H9 (cell line): ENCODE measurements around the gene BRF1. TPM values are rescaled to one million over a fixed set of nuclear protein-coding genes. Genes with fewer than 3 reads are reported as not detected.

ENCODE experiments used
- DNase-seq: peaks from one replicate; pipeline ENCODE4 v3.0.0-alpha.2; 2017
- H2AFZ ChIP-seq: one replicate; pipeline ENCODE4 v1.6.1; 2013; ENCODE audit warnings: mild to moderate bottlenecking, low read length, control low read depth, moderate library complexity
- H2AK5ac ChIP-seq: 2 replicates; pipeline ENCODE4 v1.6.1; 2013; ENCODE audit warnings: low read length, control low read depth, mixed read lengths; ENCODE audit not compliant: insufficient read length
- H2BK120ac ChIP-seq: one replicate; pipeline ENCODE4 v1.6.1; 2013; ENCODE audit warnings: low read depth, mild to moderate bottlenecking, low read length, control low read depth, inconsistent platforms; ENCODE audit not compliant: poor library complexity, severe bottlenecking
- H2BK12ac ChIP-seq: 2 replicates; pipeline ENCODE4 v1.6.1; 2013; ENCODE audit warnings: low read length, control low read depth, mixed read lengths, low read depth; ENCODE audit not compliant: insufficient read length
- H2BK15ac ChIP-seq: 2 replicates; pipeline ENCODE4 v1.6.1; 2013; ENCODE audit warnings: low read depth, low read length, control low read depth
- H2BK20ac ChIP-seq: one replicate; pipeline ENCODE4 v1.6.1; 2013; ENCODE audit warnings: low read depth, mild to moderate bottlenecking, low read length, control low read depth, inconsistent platforms; ENCODE audit not compliant: poor library complexity, severe bottlenecking
- H2BK5ac ChIP-seq: 2 replicates; pipeline ENCODE4 v1.6.1; 2013; ENCODE audit warnings: low read length, control low read depth, mixed read lengths; ENCODE audit not compliant: insufficient read length
- H3K14ac ChIP-seq: 2 replicates; pipeline ENCODE4 v1.6.1; 2013; ENCODE audit warnings: low read length, control low read depth; ENCODE audit not compliant: insufficient read depth
- H3K18ac ChIP-seq: 2 replicates; pipeline ENCODE4 v1.6.1; 2013; ENCODE audit warnings: low read depth, mild to moderate bottlenecking, mixed read lengths, low read length, control low read depth; ENCODE audit not compliant: insufficient read length
- H3K23ac ChIP-seq: 2 replicates; pipeline ENCODE4 v1.6.1; 2013; ENCODE audit warnings: low read length, control low read depth, mixed read lengths, low read depth; ENCODE audit not compliant: insufficient read length
- H3K23me2 ChIP-seq: 2 replicates; pipeline ENCODE4 v1.6.1; 2013; ENCODE audit warnings: low read depth, mild to moderate bottlenecking, mixed read lengths, low read length, control low read depth; ENCODE audit not compliant: insufficient read length, poor library complexity, severe bottlenecking
- H3K27ac ChIP-seq: 2 replicates; pipeline ENCODE4 v1.5.1; 2013; ENCODE audit warnings: low read length, control low read depth, mixed read lengths, low read depth; ENCODE audit not compliant: insufficient read length
- H3K27me3 ChIP-seq: 2 replicates; pipeline ENCODE4 v1.6.1; 2013; ENCODE audit warnings: low read length, control low read depth, inconsistent platforms; ENCODE audit not compliant: insufficient read depth
- H3K4ac ChIP-seq: 2 replicates; pipeline ENCODE4 v1.6.1; 2013; ENCODE audit warnings: low read depth, mild to moderate bottlenecking, control low read depth, inconsistent platforms, low read length, moderate library complexity
- H3K4me1 ChIP-seq: 2 replicates; pipeline ENCODE4 v1.6.1; 2013; ENCODE audit warnings: low read length, control low read depth, inconsistent platforms; ENCODE audit not compliant: insufficient read depth
- H3K4me2 ChIP-seq: 2 replicates; pipeline ENCODE4 v1.6.1; 2013; ENCODE audit warnings: low read length, control low read depth, mixed read lengths; ENCODE audit not compliant: insufficient read length, insufficient read depth
- H3K56ac ChIP-seq: 2 replicates; pipeline ENCODE4 v1.6.1; 2013; ENCODE audit warnings: low read depth, mild to moderate bottlenecking, mixed read lengths, low read length, control low read depth; ENCODE audit not compliant: insufficient read length
- H3K79me1 ChIP-seq: 2 replicates; pipeline ENCODE4 v1.6.1; 2013; ENCODE audit warnings: low read depth, mild to moderate bottlenecking, moderate library complexity, low read length, control low read depth, inconsistent platforms; ENCODE audit not compliant: insufficient read depth, poor library complexity, severe bottlenecking
- H3K79me2 ChIP-seq: 2 replicates; pipeline ENCODE4 v1.6.1; 2013; ENCODE audit warnings: low read length, control low read depth, inconsistent platforms; ENCODE audit not compliant: insufficient read depth
- H3K9ac ChIP-seq: 2 replicates; pipeline ENCODE4 v1.6.1; 2013; ENCODE audit warnings: low read length, control low read depth, mixed read lengths; ENCODE audit not compliant: insufficient read length; ENCODE audit errors: extremely low read depth
- H3K9me3 ChIP-seq: one replicate; pipeline ENCODE4 v1.6.1; 2013; ENCODE audit warnings: low read depth, low read length, inconsistent platforms; ENCODE audit not compliant: control insufficient read depth
- H3T11ph ChIP-seq: one replicate; pipeline ENCODE4 v1.6.1; 2013; ENCODE audit warnings: mild to moderate bottlenecking, low read length, control low read depth, inconsistent platforms
- H4K20me1 ChIP-seq: one replicate; pipeline ENCODE4 v1.6.1; 2013; ENCODE audit not compliant: control insufficient read depth, insufficient read length, insufficient read depth
- H4K5ac ChIP-seq: 2 replicates; pipeline ENCODE4 v1.6.1; 2013; ENCODE audit warnings: low read depth, mild to moderate bottlenecking, mixed read lengths, low read length, control low read depth; ENCODE audit not compliant: insufficient read length
- H4K8ac ChIP-seq: replicated peaks from 2 replicates; pipeline ENCODE4 v1.6.1; 2013; ENCODE audit warnings: low read length, control low read depth, mixed read lengths, low read depth; ENCODE audit not compliant: insufficient read length
- H4K91ac ChIP-seq: 2 replicates; pipeline ENCODE4 v1.6.1; 2013; ENCODE audit warnings: low read depth, mild to moderate bottlenecking, moderate library complexity, mixed read lengths, low read length, control low read depth; ENCODE audit not compliant: insufficient read length
- H3K27ac Mint-ChIP-seq, 3 experiments: 2 replicates in 2 of 3; 3 replicates in 1 of 3; pipeline ENCODE4 v1.8.0; 2020 to 2021; ENCODE audit warnings: mixed read lengths in 3 of 3, mild to moderate bottlenecking in 1 of 3, moderate library complexity in 1 of 3
- H3K27me3 Mint-ChIP-seq: 2 replicates; pipeline ENCODE4 v1.8.0; 2021; ENCODE audit warnings: low read depth, mild to moderate bottlenecking, moderate library complexity, mixed read lengths
- H3K36me3 Mint-ChIP-seq, 3 experiments: 2 replicates in 2 of 3; 3 replicates in 1 of 3; pipeline ENCODE4 v1.8.0; 2020 to 2021; ENCODE audit warnings: low read depth in 3 of 3, mixed read lengths in 3 of 3; ENCODE audit not compliant: insufficient read depth in 1 of 3
- H3K4me1 Mint-ChIP-seq, 2 experiments: 2 replicates each; pipeline ENCODE4 v1.8.0; 2020; ENCODE audit warnings: mixed read lengths in 2 of 2
- H3K4me3 Mint-ChIP-seq, 2 experiments: 2 replicates in 1 of 2; 3 replicates in 1 of 2; pipeline ENCODE4 v1.8.0; 2020 to 2021; ENCODE audit warnings: mild to moderate bottlenecking in 2 of 2, mixed read lengths in 2 of 2, moderate library complexity in 1 of 2
- H3K9me3 Mint-ChIP-seq, 2 experiments: 2 replicates in 1 of 2; 3 replicates in 1 of 2; pipeline ENCODE4 v1.8.0; 2020; ENCODE audit warnings: mild to moderate bottlenecking in 2 of 2, mixed read lengths in 2 of 2, moderate library complexity in 1 of 2
- CTCF ChIP-seq: fragments of 200-600 bp; sonication (generic); conservative IDR thresholded peaks from 3 replicates; pipeline ENCODE4 v1.8.0; 2021; ENCODE audit warnings: antibody characterized with exemption, mild to moderate bottlenecking
- WGBS: extraction: QIAGEN DNeasy Blood & Tissue Kit; methylation state at CpG from one replicate; pipeline ENCODE4 v1.1.7; 2013; ENCODE audit warnings: missing lambda C conversion rate, low lambda C conversion rate, mixed read lengths; ENCODE audit not compliant: insufficient read length; ENCODE audit errors: extremely low coverage; 5-methylcytosine and 5-hydroxymethylcytosine counted together
- total RNA-seq: library from RNA; stranded (reverse); gene quantifications from 2 replicates; pipeline ENCODE4 v1.2.1, GENCODE V29; 2021

BRF1 gene
- total RNA-seq, 1 experiment from 2014 or later: 28.3 TPM

GRCh38 chr14:105177082-105177481 is 123.7 kb downstream of the BRF1 start:
- H3K27me3 ChIP-seq: no peaks in the 10 kb centered on the region; the same call in 1 of the 2 replicates
- H3K23ac ChIP-seq: no peak overlapping the region
- H3K14ac ChIP-seq: no peak overlapping the region; the same call in 1 of the 2 replicates
- H4K20me1 ChIP-seq: no peaks in the 10 kb centered on the region
- no peak overlapping the region for H2BK5ac ChIP-seq
- no peak overlapping the region for H3K18ac ChIP-seq
- H2AFZ ChIP-seq: no peak overlapping the region
- no CpG with 5 or more reads among the region's 11 CpGs for WGBS
- no peak overlapping the region for H4K5ac ChIP-seq
- Mint-ChIP-seq H3K4me3 (no peak overlapping the region), H3K27me3 (peaks cover 6% of the 10 kb centered on the region), H3K4me1 (peaks cover 4 to 10% of the 10 kb centered on the region in 2 experiments; a peak in 3 of 4 replicates), H3K27ac (no peak overlapping the region), H3K9me3 (no peaks in the 10 kb centered on the region), H3K36me3 (no peaks in the 10 kb centered on the region)
- TF ChIP-seq CTCF: no peak
- no peaks in the 10 kb centered on the region for H3K79me1 ChIP-seq
- H3K27ac ChIP-seq: no peak overlapping the region
- no peak overlapping the region for H4K91ac ChIP-seq
- no peaks in the 10 kb centered on the region for H3K4me1 ChIP-seq
- no peak for DNase-seq
- H3K4me2 ChIP-seq: no peak overlapping the region
- no peaks in the 10 kb centered on the region for H3K9me3 ChIP-seq
- H3T11ph ChIP-seq: no peak overlapping the region
- H2BK15ac ChIP-seq: no peak overlapping the region
- H4K8ac ChIP-seq: no peak overlapping the region
- no peak overlapping the region for H3K56ac ChIP-seq
- H3K79me2 ChIP-seq: no peaks in the 10 kb centered on the region
- H2BK12ac ChIP-seq: no peak overlapping the region
- H2BK120ac ChIP-seq: no peak overlapping the region
- H2AK5ac ChIP-seq: no peak overlapping the region
- peaks cover 2% of the 10 kb centered on the region for H3K23me2 ChIP-seq
- no peak overlapping the region for H3K4ac ChIP-seq
- no peak overlapping the region for H2BK20ac ChIP-seq
- H3K9ac ChIP-seq: no peak overlapping the region
